ENCODE results near the gene CHST11.

DNA sequence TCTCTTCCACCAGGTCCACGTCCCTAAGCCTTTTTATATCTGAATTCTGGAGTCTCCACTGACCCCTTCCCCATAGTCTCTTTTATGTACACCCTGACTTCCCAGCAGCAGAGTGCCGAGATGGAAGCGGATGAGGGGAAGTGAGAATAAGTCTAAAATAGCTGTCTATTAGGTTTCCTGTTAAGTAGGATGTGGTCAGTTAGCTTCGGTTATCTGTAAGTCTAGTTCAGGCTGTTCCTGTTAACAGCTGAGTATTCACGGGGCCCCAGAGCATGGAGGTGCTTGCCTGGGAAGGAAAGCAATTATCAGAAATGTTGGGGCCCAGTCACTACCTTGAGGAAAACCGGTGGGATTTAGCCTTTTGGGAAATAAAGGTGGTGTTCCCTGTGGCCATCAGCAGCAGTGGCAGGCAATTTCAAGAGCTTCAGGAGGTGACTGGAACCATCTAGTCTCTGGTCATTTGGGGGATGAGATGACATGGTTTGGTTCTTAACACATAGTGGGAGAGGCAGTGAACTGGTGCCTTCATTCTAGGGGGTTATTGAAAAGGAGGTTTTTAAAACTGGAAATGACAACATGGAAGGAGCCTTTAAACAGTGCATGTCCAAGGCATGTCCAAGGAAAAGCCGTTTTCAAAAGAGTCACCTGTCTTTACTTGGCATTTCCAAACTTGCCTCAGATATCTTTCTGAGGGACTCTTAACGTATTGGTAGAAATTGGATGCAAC, 21.8 kb downstream of the CHST11 start:
- TF ChIP-seq POLR2AphosphoS5 (IDR thresholded peaks at IDR 0.05; ENCODE audit: borderline replicate concordance, low read depth, low read length) (no peak), EZH2 (IDR thresholded peaks at IDR 0.05) (no peak), FOXP2 (optimal IDR thresholded peaks at IDR 0.05; ENCODE audit: control extremely low read depth, extremely low read length, insufficient read depth) (no peak)
